MCF 10A (cell line): ENCODE results near the gene CGB7. TPM values are rescaled to one million over a fixed set of nuclear protein-coding genes. Genes with fewer than 3 reads are reported as not detected.

ENCODE experiments used
- BruUV-seq: library from RNA; stranded (reverse); fragments of 400-500 nt; replicated peaks from 2 replicates; lab custom pipeline; 2021; lab: Mats Ljungman, UMichigan
- CTCF ChIA-PET: fragments of 300-600 bp; sonication (Branson Sonifier 250); formaldehyde crosslinking; extraction: SDS; loops from one replicate; lab custom pipeline; 2021; ENCODE audit warnings: antibody characterized with exemption, inconsistent platforms; lab: Yijun Ruan, JAX
- POLR2A ChIA-PET: fragments of 300-600, 350-650 bp; sonication (Branson Sonifier 250); formaldehyde crosslinking; extraction: SDS; loops from one replicate; lab custom pipeline; 2020; ENCODE audit warnings: antibody characterized with exemption, inconsistent platforms; lab: Yijun Ruan, JAX
- DNase-seq: peaks from one replicate; pipeline ENCODE4 v3.0.0-alpha.2; 2018; ENCODE audit not compliant: unreplicated experiment
- H3K27ac Mint-ChIP-seq: one replicate; pipeline ENCODE4 v1.8.0; 2022; ENCODE audit warnings: mild to moderate bottlenecking, low read depth, mixed read lengths; ENCODE audit not compliant: unreplicated experiment
- H3K27me3 Mint-ChIP-seq: one replicate; pipeline ENCODE4 v1.8.0; 2022; ENCODE audit warnings: mixed read lengths; ENCODE audit not compliant: insufficient read depth, unreplicated experiment
- H3K36me3 Mint-ChIP-seq: one replicate; pipeline ENCODE4 v1.8.0; 2022; ENCODE audit warnings: mild to moderate bottlenecking, moderate library complexity, mixed read lengths; ENCODE audit not compliant: insufficient read depth, unreplicated experiment
- H3K4me1 Mint-ChIP-seq: one replicate; pipeline ENCODE4 v1.8.0; 2022; ENCODE audit warnings: mixed read lengths; ENCODE audit not compliant: insufficient read depth, unreplicated experiment
- H3K4me3 Mint-ChIP-seq: one replicate; pipeline ENCODE4 v1.8.0; 2022; ENCODE audit warnings: mild to moderate bottlenecking, moderate library complexity, mixed read lengths; ENCODE audit not compliant: unreplicated experiment
- H3K9me3 Mint-ChIP-seq: one replicate; pipeline ENCODE4 v1.8.0; 2022; ENCODE audit warnings: mixed read lengths; ENCODE audit not compliant: unreplicated experiment
- CTCF ChIP-seq: fragments of 200-600 bp; IDR thresholded peaks from one replicate; pipeline ENCODE4 v1.8.0; 2022; ENCODE audit warnings: antibody characterized with exemption, mild to moderate bottlenecking; ENCODE audit not compliant: unreplicated experiment
- intact Hi-C: fragments of 100-400 bp; cut with micrococcal nuclease; formaldehyde crosslinking; loops from 2 replicates; pipeline ENCODE4 v1.14.1; 2022
- total RNA-seq: library from RNA; stranded (reverse); gene quantifications from 2 replicates; pipeline ENCODE4 v1.2.3, GENCODE V29; 2022

CGB7 gene
- total RNA-seq, 1 experiment from 2014 or later: 2.5 TPM

DNA sequence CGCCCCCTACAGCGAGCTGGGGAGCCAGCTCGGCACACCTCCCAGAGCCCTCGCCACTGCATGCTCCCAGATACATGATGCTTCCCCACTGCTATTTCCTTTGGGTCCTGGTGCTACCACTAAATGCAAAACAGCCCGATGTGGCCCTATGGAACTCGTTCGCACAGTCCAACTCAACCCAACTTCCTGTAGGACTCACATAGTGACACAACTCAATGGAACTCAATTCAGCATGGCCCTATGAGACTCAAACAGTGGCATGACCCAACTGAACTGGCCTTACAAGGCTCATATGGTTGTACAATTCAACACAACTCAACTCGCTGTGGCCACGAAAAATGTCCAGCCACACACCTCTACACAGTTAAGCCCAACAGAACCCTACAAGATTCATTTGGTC, 11.5 kb upstream of the CGB7 start:
- Mint-ChIP-seq H3K4me1 (peaks cover 17% of the 10 kb centered on the region), H3K36me3 (peaks cover 13% of the 10 kb centered on the region), H3K27me3 (peaks cover 42% of the 10 kb centered on the region), H3K9me3 (no peaks in the 10 kb centered on the region), H3K4me3 (no peak overlapping the region), H3K27ac (no peak overlapping the region)
- POLR2A ChIA-PET: interaction anchor here (1.0 to 2.4 kb wide), 2 partner anchors 13 to 75 kb away, joined by 3 to 6 read pairs; partner anchors contain the start of genes GYS1 and RUVBL2
- no peak for TF ChIP-seq CTCF
- BruUV-seq: no TSS peak
- intact Hi-C loops: no loop called here
- DNase-seq: no peak
- CTCF ChIA-PET: interaction anchor here (0.6 to 2.1 kb wide), 5 partner anchors 29 to 157 kb away, joined by 3 to 7 read pairs (median 3); no protein-coding TSS in a partner anchor

GRCh38 chr19:49067554-49067953, 10.0 kb upstream of the CGB7 start:
- ChIA-PET POLR2A (no interaction called here), CTCF (interaction anchor here (0.6 to 1.0 kb wide), 3 partner anchors 30 to 102 kb away, joined by 3 to 4 read pairs (median 3); partner anchors contain the start of gene FTL)
- H3K27ac Mint-ChIP-seq: no peak overlapping the region
- H3K9me3 Mint-ChIP-seq: no peaks in the 10 kb centered on the region
- peaks cover 11% of the 10 kb centered on the region for H3K36me3 Mint-ChIP-seq
- H3K4me3 Mint-ChIP-seq: no peak overlapping the region
- intact Hi-C loops: no loop called here
- no peak for TF ChIP-seq CTCF
- peaks cover 27% of the 10 kb centered on the region for H3K27me3 Mint-ChIP-seq
- peaks cover 8% of the 10 kb centered on the region for H3K4me1 Mint-ChIP-seq
- DNase-seq: no peak
- BruUV-seq: no TSS peak

- POLR2A ChIA-PET: interaction anchor here (1.8 kb wide), 1 partner anchor 73 kb away, joined by 8 read pairs; the partner anchor contains the start of genes GYS1 and RUVBL2
- CTCF ChIA-PET: interaction anchor here (1.2 to 1.6 kb wide), 2 partner anchors 10 to 67 kb away, joined by 6 to 8 read pairs; no protein-coding TSS in a partner anchor
- Mint-ChIP-seq H3K27me3 (peaks cover 24% of the 10 kb centered on the region), H3K27ac (no peak overlapping the region), H3K36me3 (peaks cover 11% of the 10 kb centered on the region), H3K4me1 (peaks cover 8% of the 10 kb centered on the region), H3K4me3 (no peak overlapping the region), H3K9me3 (no peaks in the 10 kb centered on the region)
- no peak for DNase-seq
- no TSS peak for BruUV-seq
- intact Hi-C loops: no loop called here
- TF ChIP-seq CTCF: no peak
Measured at GRCh38 chr19:49065905-49066512, 8.5 kb upstream of the CGB7 start.

GRCh38 chr19:49064768-49065611, 7.4 kb upstream of the CGB7 start, which contains the start of gene NTF4:
Gene NTF4, minus strand, starts transcription at chr19:49064818. Its CDS starts 2,821 bp downstream, at chr19:49061997.
- ChIA-PET POLR2A (interaction anchor here (0.5 to 1.8 kb wide), 5 partner anchors 45 to 257 kb away, joined by 3 to 8 read pairs (median 4); partner anchors contain the start of genes GYS1 and RUVBL2), CTCF (interaction anchor here (0.6 to 1.6 kb wide), 4 partner anchors 9 to 90 kb away, joined by 3 to 8 read pairs (median 6); no protein-coding TSS in a partner anchor)
- Mint-ChIP-seq H3K36me3 (peaks cover 11% of the 10 kb centered on the region), H3K4me1 (peaks cover 8% of the 10 kb centered on the region), H3K27ac (peak within 1 kb of the TSS; percentile 79), H3K9me3 (no peaks in the 10 kb centered on the region), H3K4me3 (peak within 1 kb of the TSS; percentile 79), H3K27me3 (peaks cover 24% of the 10 kb centered on the region)
- no TSS peak for BruUV-seq
- intact Hi-C loops: no loop called here
- no peak for TF ChIP-seq CTCF
- DNase-seq: peak; percentile 55
